ENCODE data around the gene SPTLC2. TPM values are rescaled to one million over a fixed set of nuclear protein-coding genes. Genes with fewer than 3 reads are reported as not detected.
"Not testable (repeated sequence)": the region's sequence is repeated elsewhere in the genome, so short reads cannot be mapped to it uniquely, and the experiment has no call there.

Gene SPTLC2
- total RNA-seq, 1 experiment from 2014 or later = 68.4 TPM

GRCh38 chr14:77541905-77542304 is 74.5 kb downstream of the SPTLC2 start:
- POLR2A ChIA-PET (ENCODE audit: unreplicated experiment) = no interaction called here
- Histone ChIP-seq H3K9me2 (ENCODE audit: insufficient read depth) (no peaks in the 10 kb centered on the region), H3F3A (ENCODE audit: insufficient read depth, low read depth) (no peaks in the 10 kb centered on the region; the same call in 1 of the 2 replicates), H3K27ac (no peak overlapping the region), H3K79me2 (ENCODE audit: low read depth) (no peaks in the 10 kb centered on the region), H3K36me3 (ENCODE audit: low read depth) (0 out of 2 replicates have a peak, but pooled peaks cover 8% of the 10 kb centered on the region), H3K4me3 (no peak overlapping the region), H3K4me2 (no peak overlapping the region), H3K4me1 (replicated peaks; ENCODE audit: insufficient read depth) (no peaks in the 10 kb centered on the region), H2AFZ (no peak overlapping the region), H3K9me3 (ENCODE audit: insufficient read depth, low read depth) (no peaks in the 10 kb centered on the region), H3K27me3 (ENCODE audit: insufficient read depth, low read depth) (no peaks in the 10 kb centered on the region), H4K20me1 (ENCODE audit: insufficient read depth) (0 out of 2 replicates have a peak, but pooled peaks cover 3% of the 10 kb centered on the region)
- TF ChIP-seq EZH2 (IDR thresholded peaks at IDR 0.05; ENCODE audit: low read depth) (no peak), CTCF (conservative IDR thresholded peaks at IDR 0.05) (no peak)
- BruUV-seq (replicated peaks) = no TSS peak
- no peak for DNase-seq
- CTCF ChIA-PET = no interaction called here
- intact Hi-C loops (cut with micrococcal nuclease; ENCODE audit: unreplicated experiment) = no loop called here

- H3K36me3 ChIP-seq (ENCODE audit: low read depth); H4K20me1 ChIP-seq (ENCODE audit: insufficient read depth); H3K9me3 ChIP-seq (ENCODE audit: insufficient read depth, low read depth); DNase-seq; H2AFZ ChIP-seq; H3K4me1 ChIP-seq (replicated peaks; ENCODE audit: insufficient read depth); H3K9me2 ChIP-seq (ENCODE audit: insufficient read depth); H3K4me3 ChIP-seq; BruUV-seq (replicated peaks); H3K27me3 ChIP-seq (ENCODE audit: insufficient read depth, low read depth); H3F3A ChIP-seq (ENCODE audit: insufficient read depth, low read depth); H3K79me2 ChIP-seq (ENCODE audit: low read depth); intact Hi-C loops (cut with micrococcal nuclease; ENCODE audit: unreplicated experiment); H3K27ac ChIP-seq; CTCF ChIA-PET; H3K4me2 ChIP-seq: not testable (repeated sequence)
- POLR2A ChIA-PET (ENCODE audit: unreplicated experiment) = interaction anchor here (0.6 to 0.7 kb wide), 2 partner anchors 80 to 365 kb away, joined by 3 to 4 read pairs; no protein-coding TSS in a partner anchor
Observed at GRCh38 chr14:77536951-77537350, 79.5 kb downstream of the SPTLC2 start.

- BruUV-seq (replicated peaks) = no TSS peak
- TF ChIP-seq EZH2 (IDR thresholded peaks at IDR 0.05; ENCODE audit: low read depth) = no peak
- no peak for TF ChIP-seq CTCF (conservative IDR thresholded peaks at IDR 0.05)
- Histone ChIP-seq H3K27me3 (ENCODE audit: insufficient read depth, low read depth) (no peaks in the 10 kb centered on the region), H3K79me2 (ENCODE audit: low read depth) (peaks cover 1% of the 10 kb centered on the region; the same call in 1 of the 2 replicates), H3K27ac (no peak overlapping the region), H3K4me2 (no peak overlapping the region), H2AFZ (no peak overlapping the region), H3K9me3 (ENCODE audit: insufficient read depth, low read depth) (no peaks in the 10 kb centered on the region), H3K4me1 (replicated peaks; ENCODE audit: insufficient read depth) (no peaks in the 10 kb centered on the region), H3K9me2 (ENCODE audit: insufficient read depth) (no peaks in the 10 kb centered on the region), H3K4me3 (no peak overlapping the region), H4K20me1 (ENCODE audit: insufficient read depth) (no peaks in the 10 kb centered on the region; the same call in 1 of the 2 replicates), H3F3A (ENCODE audit: insufficient read depth, low read depth) (peaks cover 3% of the 10 kb centered on the region; the same call in 1 of the 2 replicates), H3K36me3 (ENCODE audit: low read depth) (no peaks in the 10 kb centered on the region)
- ChIA-PET POLR2A (ENCODE audit: unreplicated experiment) (no interaction called here), CTCF (no interaction called here)
- no peak for DNase-seq
- intact Hi-C loops (cut with micrococcal nuclease; ENCODE audit: unreplicated experiment) = no loop called here
Observed at GRCh38 chr14:77531071-77531470, 85.4 kb downstream of the SPTLC2 start.

GRCh38 chr14:77529963-77530362 is 86.5 kb downstream of the SPTLC2 start:
- H2AFZ ChIP-seq = no peak overlapping the region
- intact Hi-C loops (cut with micrococcal nuclease; ENCODE audit: unreplicated experiment) = no loop called here
- no peak overlapping the region for H3K27ac ChIP-seq
- CTCF ChIA-PET = no interaction called here
- no peak overlapping the region for H3K4me3 ChIP-seq
- no peak overlapping the region for H3K4me2 ChIP-seq
- peaks cover 3% of the 10 kb centered on the region; the same call in 1 of the 2 replicates for H3F3A ChIP-seq (ENCODE audit: insufficient read depth, low read depth)
- no TSS peak for BruUV-seq (replicated peaks)
- no peaks in the 10 kb centered on the region for H3K4me1 ChIP-seq (replicated peaks; ENCODE audit: insufficient read depth)
- H3K27me3 ChIP-seq (ENCODE audit: insufficient read depth, low read depth) = no peaks in the 10 kb centered on the region
- no peak for TF ChIP-seq EZH2 (IDR thresholded peaks at IDR 0.05; ENCODE audit: low read depth)
- TF ChIP-seq CTCF (conservative IDR thresholded peaks at IDR 0.05) = no peak
- H3K9me3 ChIP-seq (ENCODE audit: insufficient read depth, low read depth) = no peaks in the 10 kb centered on the region
- H3K79me2 ChIP-seq (ENCODE audit: low read depth) = peaks cover 4% of the 10 kb centered on the region; the same call in 1 of the 2 replicates
- POLR2A ChIA-PET (ENCODE audit: unreplicated experiment) = no interaction called here
- DNase-seq = no peak
- H3K9me2 ChIP-seq (ENCODE audit: insufficient read depth) = no peaks in the 10 kb centered on the region
- H3K36me3 ChIP-seq (ENCODE audit: low read depth) = no peaks in the 10 kb centered on the region
- H4K20me1 ChIP-seq (ENCODE audit: insufficient read depth) = no peaks in the 10 kb centered on the region; the same call in 1 of the 2 replicates

Data from PC-9 (cell line).